K562 (cell line): ENCODE data around the gene GPATCH4. TPM values are rescaled to one million over a fixed set of nuclear protein-coding genes. Genes with fewer than 3 reads are reported as not detected.
A peak's percentile ranks its signal among the peaks of the same experiment; 100 is the strongest.

Experiments used
- CEBPB ChIP-seq: fragments of 450-650 bp; IDR thresholded peaks from 2 replicates; pipeline ENCODE4 v1.6.1; 2016; ENCODE audit warnings: missing genetic modification characterization, missing compliant biosample characterization
- CLOCK ChIP-seq: fragments of 250-450 bp; sonication (Bioruptor Pico); IDR thresholded peaks from 2 replicates; pipeline ENCODE4 v1.4.0; 2020; ENCODE audit warnings: mild to moderate bottlenecking, moderate library complexity, borderline replicate concordance
- ESRRA ChIP-seq: fragments of 450-650 bp; IDR thresholded peaks from 2 replicates; pipeline ENCODE4 v1.6.1; 2014; ENCODE audit warnings: low read depth, mild to moderate bottlenecking, moderate library complexity, borderline replicate concordance
- NFXL1 ChIP-seq: fragments of 450-650 bp; formaldehyde crosslinking; IDR thresholded peaks from 2 replicates; pipeline ENCODE4 v1.4.0; 2021; ENCODE audit warnings: mild to moderate bottlenecking
- POLR2AphosphoS5 ChIP-seq: IDR thresholded peaks from 2 replicates; pipeline ENCODE4 v1.6.1; 2011; ENCODE audit warnings: mild to moderate bottlenecking, low read depth, low read length, moderate library complexity; ENCODE audit not compliant: control insufficient read depth, insufficient read depth
- USF2 ChIP-seq: sonication (generic); formaldehyde crosslinking; IDR thresholded peaks from 2 replicates; pipeline ENCODE4 v1.5.0; 2020; ENCODE audit warnings: missing genetic modification reagents
- ZBTB5 ChIP-seq: fragments of 450-650 bp; IDR thresholded peaks from 2 replicates; pipeline ENCODE4 v1.6.1; 2017; ENCODE audit warnings: antibody characterized with exemption
- ZBTB7A ChIP-seq: IDR thresholded peaks from 2 replicates; pipeline ENCODE4 v1.6.1; 2011; ENCODE audit warnings: low read depth, mild to moderate bottlenecking, low read length, moderate library complexity, borderline replicate concordance; ENCODE audit not compliant: control insufficient read depth
- ZBTB9 ChIP-seq: fragments of 450-650 bp; formaldehyde crosslinking; IDR thresholded peaks from 2 replicates; pipeline ENCODE4 v1.4.0; 2020; ENCODE audit warnings: mild to moderate bottlenecking, moderate library complexity
- ZEB2 ChIP-seq: fragments of 450-650 bp; IDR thresholded peaks from 2 replicates; pipeline ENCODE4 v1.6.1; 2016
- ZNF695 ChIP-seq: fragments of 450-650 bp; formaldehyde crosslinking; IDR thresholded peaks from 2 replicates; pipeline ENCODE4 v1.4.0; 2020; ENCODE audit warnings: mild to moderate bottlenecking, moderate library complexity
- ZZZ3 ChIP-seq: fragments of 450-650 bp; IDR thresholded peaks from 2 replicates; pipeline ENCODE4 v1.6.1; 2016; ENCODE audit warnings: antibody characterized with exemption, mild to moderate bottlenecking, moderate library complexity
- polyA plus RNA-seq, 8 experiments: library from polyadenylated mRNA; depleted of rRNA in 4 of 8; stranded (reverse) in 5 of 8; unstranded in 3 of 8; fragments of >200 nt; fragmentation: Nextera tagmentation in 2 of 8; fragmentation: Illumina TruSeq in 1 of 8; extraction: Ambion mirVana in 2 of 8; extraction: Trizol in 1 of 8; gene quantifications; 2 replicates each; pipeline versions ENCODE4 v1.2.1 to v1.2.3, GENCODE V29; 2011 to 2014; ENCODE audit warnings: inconsistent platforms in 1 of 8, missing spikeins in 1 of 8
- total RNA-seq, 7 experiments: library from RNA; depleted of rRNA in 6 of 7; stranded (reverse); fragments of >200 nt in 6 of 7; fragmentation: Illumina TruSeq in 2 of 7; extraction: Trizol in 2 of 7; gene quantifications; 2 replicates each; pipeline versions ENCODE4 v1.2.1 to v1.2.3, GENCODE V29; 2011 to 2021; ENCODE audit warnings: low replicate concordance in 1 of 7
- TF ChIP-seq, protein P1 (sequence below), 2 experiments: fragments of 450-650 bp in 1 of 2; sonication (generic) in 1 of 2; formaldehyde crosslinking; conservative IDR thresholded peaks; 2 replicates each; pipeline versions ENCODE4 v1.4.0 to v1.8.1; 2020 to 2022; ENCODE audit warnings: mild to moderate bottlenecking in 1 of 2, missing genetic modification reagents in 1 of 2

The GPATCH4 gene
- total and polyA plus RNA-seq, 9 of the 15 experiments (the other 6 are each of a cell fraction or from before 2014, with no cell fraction given): 43.7 to 105 (median 76.5) TPM

DNA sequence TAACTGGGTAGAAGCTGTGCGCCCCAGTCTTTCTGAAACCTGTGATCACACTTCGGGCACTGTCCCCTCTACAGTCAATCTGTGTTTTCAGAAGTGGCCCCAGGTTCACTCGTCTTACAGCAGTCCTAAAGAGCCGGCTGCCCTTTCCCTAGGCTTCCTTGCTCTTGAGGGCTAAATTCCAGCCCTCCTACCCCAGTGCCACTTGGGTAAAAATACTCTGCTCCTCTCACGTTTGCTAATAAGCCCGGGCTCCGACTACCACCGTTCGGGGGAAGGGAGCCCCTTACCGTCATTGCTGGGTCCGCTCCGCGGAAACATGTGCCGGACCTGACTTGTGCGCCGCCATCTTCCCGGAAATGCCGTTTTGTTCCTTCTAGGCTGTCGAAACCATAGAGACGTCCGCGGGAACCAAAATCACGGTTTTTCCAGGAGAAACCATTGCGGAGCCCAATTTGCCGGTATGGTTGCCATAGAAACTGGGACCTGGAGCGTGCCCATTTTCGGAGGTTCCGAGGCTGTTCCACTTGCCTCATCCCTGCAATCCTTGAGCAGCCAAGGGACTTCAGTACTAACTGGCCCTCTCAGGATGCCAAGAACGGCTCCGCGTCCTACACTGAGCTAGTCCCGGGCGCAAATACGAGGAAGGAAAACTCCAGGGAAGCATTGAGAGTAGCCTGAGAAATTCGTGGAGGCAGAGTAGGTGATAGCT lies at the start of gene GPATCH4 (continued):
- TF ChIP-seq ZBTB5: no peak
- no peak for TF ChIP-seq ZNF695
- TF ChIP-seq ESRRA: peak; percentile 41; the same call in 1 of the 2 replicates
- no peak for TF ChIP-seq NFXL1
- TF ChIP-seq, protein P1, sequence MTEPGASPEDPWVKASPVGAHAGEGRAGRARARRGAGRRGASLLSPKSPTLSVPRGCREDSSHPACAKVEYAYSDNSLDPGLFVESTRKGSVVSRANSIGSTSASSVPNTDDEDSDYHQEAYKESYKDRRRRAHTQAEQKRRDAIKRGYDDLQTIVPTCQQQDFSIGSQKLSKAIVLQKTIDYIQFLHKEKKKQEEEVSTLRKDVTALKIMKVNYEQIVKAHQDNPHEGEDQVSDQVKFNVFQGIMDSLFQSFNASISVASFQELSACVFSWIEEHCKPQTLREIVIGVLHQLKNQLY (CRISPR knock-in tag; conservative IDR thresholded peaks at IDR 0.05): no peak
- TF ChIP-seq ZZZ3: no peak; the same call in 1 of the 2 replicates
- TF ChIP-seq ZBTB7A: no peak
- no peak for TF ChIP-seq USF2 (CRISPR knock-in tag)
- TF ChIP-seq CEBPB (tag): no peak
- no peak for TF ChIP-seq ZEB2
- TF ChIP-seq CLOCK: no peak
- TF ChIP-seq ZBTB9 (CRISPR knock-in tag): 0 out of 2 replicates have a peak, but pooled peaks have one; percentile 60
- TF ChIP-seq POLR2AphosphoS5: peak; percentile 82
